DOHH2 (cell line): ENCODE measurements around the gene ORC4.

ENCODE experiments used
- CTCF ChIP-seq: fragments of 200-600 bp; sonication (generic); IDR thresholded peaks from one replicate; pipeline ENCODE4 v1.5.1; 2014; ENCODE audit warnings: antibody characterized with exemption, mild to moderate bottlenecking, low read depth, low read length; ENCODE audit not compliant: poor library complexity, severe bottlenecking
- EZH2phosphoT487 ChIP-seq: fragments of 200-600 bp; sonication (generic); IDR thresholded peaks from 2 replicates; pipeline ENCODE4 v1.6.1; 2017; ENCODE audit warnings: borderline replicate concordance, mild to moderate bottlenecking, antibody characterized with exemption, low read length, moderate library complexity, mixed read lengths

GRCh38 chr2:147996828-147997227 is 23.7 kb downstream of the ORC4 start:
- TF ChIP-seq CTCF (no peak), EZH2phosphoT487 (no peak)
